C4-2B (cell line): ENCODE data around the gene MKNK1.

Experiments used
- H3K27ac ChIP-seq: fragments of 450-650 bp; 2 replicates; pipeline ENCODE4 v1.5.1; 2017
- ZFX ChIP-seq: fragments of 450-650 bp; IDR thresholded peaks from 2 replicates; pipeline ENCODE4 v1.6.1; 2017
- TF ChIP-seq, protein P1 (sequence below): fragments of 450-650 bp; conservative IDR thresholded peaks from 2 replicates; pipeline ENCODE4 v1.5.1; 2017; ENCODE audit warnings: mild to moderate bottlenecking

Gene MKNK1

DNA sequence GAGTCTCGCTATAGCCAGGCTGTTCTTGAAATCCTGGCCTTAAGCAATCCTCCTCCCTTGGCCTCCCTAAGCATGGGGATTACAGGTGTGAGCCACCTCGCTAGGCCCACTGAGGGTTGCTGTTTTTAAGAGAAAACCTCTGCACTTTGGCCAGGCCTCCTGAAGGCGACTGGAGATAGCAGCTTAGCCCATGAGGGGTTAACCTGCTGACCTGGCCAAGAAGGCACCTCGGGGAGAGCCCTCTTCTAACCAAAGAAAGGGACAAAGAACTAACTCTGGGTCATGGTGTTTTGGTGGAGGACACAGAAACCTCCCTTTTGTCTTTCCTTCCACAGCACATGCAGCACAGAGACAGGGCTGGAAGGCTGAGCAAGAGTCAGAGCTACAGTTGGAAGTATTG lies 35.0 kb downstream of the MKNK1 start:
- no peak overlapping the region for H3K27ac ChIP-seq
- no peak for TF ChIP-seq ZFX
- TF ChIP-seq, protein P1, sequence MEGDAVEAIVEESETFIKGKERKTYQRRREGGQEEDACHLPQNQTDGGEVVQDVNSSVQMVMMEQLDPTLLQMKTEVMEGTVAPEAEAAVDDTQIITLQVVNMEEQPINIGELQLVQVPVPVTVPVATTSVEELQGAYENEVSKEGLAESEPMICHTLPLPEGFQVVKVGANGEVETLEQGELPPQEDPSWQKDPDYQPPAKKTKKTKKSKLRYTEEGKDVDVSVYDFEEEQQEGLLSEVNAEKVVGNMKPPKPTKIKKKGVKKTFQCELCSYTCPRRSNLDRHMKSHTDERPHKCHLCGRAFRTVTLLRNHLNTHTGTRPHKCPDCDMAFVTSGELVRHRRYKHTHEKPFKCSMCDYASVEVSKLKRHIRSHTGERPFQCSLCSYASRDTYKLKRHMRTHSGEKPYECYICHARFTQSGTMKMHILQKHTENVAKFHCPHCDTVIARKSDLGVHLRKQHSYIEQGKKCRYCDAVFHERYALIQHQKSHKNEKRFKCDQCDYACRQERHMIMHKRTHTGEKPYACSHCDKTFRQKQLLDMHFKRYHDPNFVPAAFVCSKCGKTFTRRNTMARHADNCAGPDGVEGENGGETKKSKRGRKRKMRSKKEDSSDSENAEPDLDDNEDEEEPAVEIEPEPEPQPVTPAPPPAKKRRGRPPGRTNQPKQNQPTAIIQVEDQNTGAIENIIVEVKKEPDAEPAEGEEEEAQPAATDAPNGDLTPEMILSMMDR: no peak

DNA sequence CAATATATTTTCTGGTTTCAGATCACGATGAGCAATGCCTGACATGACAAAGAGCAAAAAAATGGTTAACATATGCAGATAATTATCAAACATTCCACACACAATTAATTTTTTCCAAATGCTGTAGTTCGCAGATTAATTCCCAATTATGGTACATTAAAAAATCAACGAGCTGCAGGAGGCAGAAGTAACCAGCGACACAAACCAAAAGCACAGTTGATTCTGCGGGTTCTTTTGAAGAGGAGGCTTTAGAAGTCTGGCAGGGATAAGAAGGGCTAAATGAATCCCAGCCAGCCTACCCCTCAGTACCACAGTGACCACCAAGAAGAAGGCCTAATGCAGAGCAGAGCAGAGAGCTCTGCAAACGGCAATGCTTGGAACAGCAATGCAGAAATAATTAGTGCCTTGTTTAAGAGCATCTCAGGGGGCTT lies 35.6 kb downstream of the MKNK1 start:
- TF ChIP-seq ZFX: no peak
- TF ChIP-seq, protein P1: no peak

DNA sequence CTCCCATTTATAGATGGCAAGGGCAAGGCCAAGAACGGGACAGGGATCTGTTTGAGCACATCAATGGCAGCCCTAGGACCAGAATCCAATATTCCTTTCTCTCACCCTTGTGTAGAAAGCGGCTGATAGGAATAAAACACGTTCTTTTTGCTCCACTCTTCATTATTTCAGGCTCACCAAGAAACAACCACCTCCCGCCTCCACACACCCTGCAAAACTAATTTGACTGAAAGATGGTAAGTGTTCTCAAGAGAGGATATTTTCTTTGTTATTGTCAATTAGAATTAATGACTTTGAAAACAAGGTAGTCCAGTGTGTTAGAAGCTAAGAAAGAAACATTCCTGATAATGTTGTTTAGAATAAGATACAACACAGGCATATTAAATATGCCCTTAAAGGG lies 40.7 kb downstream of the MKNK1 start:
- no peak for TF ChIP-seq ZFX
- TF ChIP-seq, protein P1: no peak
- no peak overlapping the region for H3K27ac ChIP-seq

More for the DNA sequence above, 35.6 kb downstream of the MKNK1 start:
- H3K27ac ChIP-seq: no peak overlapping the region

DNA sequence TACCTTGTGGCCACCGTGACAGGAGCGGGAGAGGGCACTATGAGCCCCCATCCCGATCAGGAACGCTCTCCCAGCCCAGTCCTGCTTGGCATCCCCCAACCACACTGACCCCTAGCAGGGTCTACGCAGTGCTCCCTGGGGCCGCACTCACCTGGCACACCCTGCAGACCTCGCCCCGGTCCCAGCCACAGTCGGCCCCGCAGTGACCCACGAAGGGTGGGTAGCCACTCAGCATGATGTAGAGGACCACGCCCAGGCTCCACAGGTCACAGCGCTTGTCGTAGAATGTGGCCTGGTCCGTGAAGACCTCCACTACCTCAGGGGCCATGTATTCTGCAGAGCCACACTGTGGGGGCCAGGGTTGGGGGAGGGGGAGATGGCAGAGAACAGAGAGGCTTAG lies 41.6 kb downstream of the MKNK1 start:
- TF ChIP-seq ZFX: no peak
- TF ChIP-seq, protein P1: no peak
- H3K27ac ChIP-seq: no peak overlapping the region

DNA sequence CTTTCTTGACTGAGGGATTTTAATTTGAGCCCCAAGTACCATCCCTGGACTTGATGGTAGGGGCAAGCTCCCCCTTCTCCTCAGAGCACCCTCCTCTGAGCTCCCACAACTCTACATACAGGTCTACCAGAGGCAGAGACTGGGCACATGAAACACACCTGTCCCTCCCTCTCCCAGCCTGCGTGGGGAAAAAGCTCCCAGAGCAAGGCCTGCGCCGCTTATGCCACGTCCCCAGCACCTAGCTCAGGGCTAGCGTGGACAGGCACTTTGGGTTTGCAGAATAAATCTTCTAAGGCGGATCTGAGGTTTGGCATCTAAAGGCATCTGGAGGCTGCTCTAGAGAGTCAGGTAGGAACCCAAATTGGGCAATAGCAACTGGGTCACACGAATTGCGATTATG lies 45.1 kb downstream of the MKNK1 start:
- H3K27ac ChIP-seq: no peak overlapping the region
- TF ChIP-seq, protein P1: no peak
- TF ChIP-seq ZFX: no peak

DNA sequence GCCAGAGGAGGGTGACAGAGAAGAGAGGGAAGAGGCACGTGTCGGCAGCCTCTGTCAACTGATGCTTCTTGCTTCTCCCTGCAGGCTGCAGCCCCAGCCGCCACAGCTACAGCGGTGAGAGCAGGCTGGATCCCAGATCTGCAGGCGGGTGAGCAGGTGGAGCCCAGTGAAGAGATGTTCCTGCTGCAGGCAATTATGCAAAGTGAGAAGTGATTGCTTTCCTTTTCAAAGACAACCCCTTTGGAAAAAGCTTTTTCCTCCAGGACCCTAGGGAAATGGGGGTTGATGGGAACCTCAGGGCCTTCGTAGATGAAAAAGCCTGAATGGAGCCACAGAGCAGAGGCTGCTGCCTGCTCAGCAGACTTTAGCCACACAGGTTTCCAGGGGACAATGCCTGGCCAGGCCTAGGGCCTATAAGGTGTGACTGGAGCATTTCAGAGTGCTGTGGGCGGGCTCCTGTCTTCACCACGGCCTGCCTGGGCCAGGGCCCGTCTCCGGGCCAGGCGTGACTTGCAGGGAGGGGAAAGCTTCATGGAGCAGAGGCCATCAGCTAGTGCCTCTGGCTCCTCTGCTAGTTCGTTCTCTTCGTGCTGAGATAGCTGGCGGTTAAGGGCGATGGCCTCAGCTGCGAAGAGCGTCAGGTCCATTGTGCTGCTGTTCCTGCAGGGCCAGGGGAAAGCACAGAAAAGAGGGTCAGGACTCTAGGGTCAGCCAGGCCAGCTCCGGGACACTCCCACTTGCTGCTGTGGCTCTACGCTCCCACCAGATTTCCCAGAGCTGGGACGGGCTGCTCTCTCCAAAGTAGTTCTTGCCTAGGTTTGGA lies 45.7 kb downstream of the MKNK1 start:
- no peak overlapping the region for H3K27ac ChIP-seq
- TF ChIP-seq ZFX: no peak
- TF ChIP-seq, protein P1: no peak

DNA sequence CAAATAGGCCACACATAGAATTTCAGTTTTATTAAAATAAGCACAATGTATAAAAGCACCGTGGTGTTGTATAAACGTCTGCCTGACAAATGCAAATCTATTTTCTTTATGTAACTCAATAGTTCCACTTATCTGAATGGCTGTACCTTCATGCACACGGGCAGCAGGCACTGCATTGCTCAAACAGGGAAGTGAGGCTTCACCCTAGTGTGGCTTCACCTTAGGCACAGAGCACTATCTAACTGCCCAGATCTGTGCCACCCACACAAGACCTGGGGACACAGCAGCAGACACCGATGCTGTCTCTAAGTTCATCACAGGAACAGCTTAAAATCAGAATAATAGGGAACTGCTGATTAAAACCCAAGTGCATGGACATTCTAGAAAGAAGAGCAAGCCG lies 46.7 kb downstream of the MKNK1 start:
- no peak overlapping the region for H3K27ac ChIP-seq
- TF ChIP-seq, protein P1: no peak
- no peak for TF ChIP-seq ZFX
